C4-2B (cell line): ENCODE measurements around the gene SULT1C2.
"Not testable (repeated sequence)": the region's sequence is repeated elsewhere in the genome, so short reads cannot be mapped to it uniquely, and the experiment has no call there.

Experiments
- H3K27ac ChIP-seq: fragments of 450-650 bp; 2 replicates; pipeline ENCODE4 v1.5.1; 2017
- ZFX ChIP-seq: fragments of 450-650 bp; IDR thresholded peaks from 2 replicates; pipeline ENCODE4 v1.6.1; 2017
- TF ChIP-seq, protein P1 (sequence below): fragments of 450-650 bp; conservative IDR thresholded peaks from 2 replicates; pipeline ENCODE4 v1.5.1; 2017; ENCODE audit warnings: mild to moderate bottlenecking

The SULT1C2 gene

DNA sequence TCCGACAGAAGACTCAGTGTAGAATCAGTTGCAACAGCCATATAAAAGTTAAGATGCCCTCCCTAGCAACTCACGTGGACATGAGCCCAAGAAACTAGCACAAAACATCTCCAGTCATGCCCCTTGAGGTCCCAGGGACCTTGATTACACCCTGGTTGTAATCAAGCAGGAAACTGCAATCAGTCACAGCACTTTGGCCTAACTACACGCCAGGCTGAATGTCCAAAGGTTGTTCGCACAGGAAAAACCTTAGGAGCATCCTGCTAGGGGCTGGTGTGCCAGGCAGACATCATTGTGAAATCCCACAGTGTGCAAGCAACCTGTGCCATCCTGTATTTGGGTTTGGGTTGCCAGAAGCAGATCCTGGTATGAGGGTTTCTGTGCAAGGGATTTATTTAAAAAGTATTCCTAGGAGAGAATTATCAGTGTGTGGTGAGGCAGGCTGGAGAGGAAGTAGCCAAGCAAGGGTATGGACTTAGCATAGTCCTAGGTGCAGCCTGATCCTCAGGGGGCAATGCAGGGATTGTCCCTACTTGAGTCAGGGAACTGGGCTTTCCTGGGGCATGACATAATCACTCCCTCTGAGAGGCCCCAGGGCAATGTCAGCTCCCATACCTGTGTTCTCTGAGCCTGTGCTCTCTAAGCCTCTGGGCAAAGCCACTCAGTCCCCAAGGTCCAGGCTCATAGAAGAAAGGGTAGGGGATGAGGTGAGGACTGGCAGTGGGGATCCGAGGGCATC, 17.8 kb upstream of the SULT1C2 start:
- peak overlapping the region; percentile 85 for H3K27ac ChIP-seq
- no peak for TF ChIP-seq ZFX
- TF ChIP-seq, protein P1, sequence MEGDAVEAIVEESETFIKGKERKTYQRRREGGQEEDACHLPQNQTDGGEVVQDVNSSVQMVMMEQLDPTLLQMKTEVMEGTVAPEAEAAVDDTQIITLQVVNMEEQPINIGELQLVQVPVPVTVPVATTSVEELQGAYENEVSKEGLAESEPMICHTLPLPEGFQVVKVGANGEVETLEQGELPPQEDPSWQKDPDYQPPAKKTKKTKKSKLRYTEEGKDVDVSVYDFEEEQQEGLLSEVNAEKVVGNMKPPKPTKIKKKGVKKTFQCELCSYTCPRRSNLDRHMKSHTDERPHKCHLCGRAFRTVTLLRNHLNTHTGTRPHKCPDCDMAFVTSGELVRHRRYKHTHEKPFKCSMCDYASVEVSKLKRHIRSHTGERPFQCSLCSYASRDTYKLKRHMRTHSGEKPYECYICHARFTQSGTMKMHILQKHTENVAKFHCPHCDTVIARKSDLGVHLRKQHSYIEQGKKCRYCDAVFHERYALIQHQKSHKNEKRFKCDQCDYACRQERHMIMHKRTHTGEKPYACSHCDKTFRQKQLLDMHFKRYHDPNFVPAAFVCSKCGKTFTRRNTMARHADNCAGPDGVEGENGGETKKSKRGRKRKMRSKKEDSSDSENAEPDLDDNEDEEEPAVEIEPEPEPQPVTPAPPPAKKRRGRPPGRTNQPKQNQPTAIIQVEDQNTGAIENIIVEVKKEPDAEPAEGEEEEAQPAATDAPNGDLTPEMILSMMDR: no peak

DNA sequence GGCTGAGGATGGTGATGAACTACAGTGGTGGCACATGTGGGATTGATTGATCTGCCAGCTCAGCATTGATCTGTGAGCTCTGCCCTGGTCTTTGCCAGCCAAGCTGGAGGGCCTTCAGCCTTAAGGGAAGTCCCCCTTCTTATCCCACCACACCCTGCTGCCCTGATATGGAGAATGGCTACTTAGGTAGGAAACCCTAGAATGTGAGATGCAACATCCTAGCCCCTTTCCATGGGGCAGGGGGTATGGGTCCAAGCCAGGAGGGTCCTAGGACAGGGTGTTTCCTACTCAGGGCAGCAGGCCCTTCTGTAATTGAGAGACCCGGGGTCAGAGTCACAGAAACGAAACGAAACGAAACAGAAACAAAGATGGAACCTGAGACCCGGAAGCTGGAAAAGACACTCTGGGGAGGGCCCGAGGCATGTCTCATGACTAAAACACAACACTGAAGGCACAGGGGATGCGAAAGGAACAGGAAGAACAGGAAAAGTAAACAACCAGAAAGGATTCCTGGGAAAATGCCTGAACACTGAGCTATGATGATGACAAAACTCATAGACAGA, 16.9 kb upstream of the SULT1C2 start:
- TF ChIP-seq ZFX: no peak
- TF ChIP-seq, protein P1: no peak
- H3K27ac ChIP-seq: peak overlapping the region; percentile 85

DNA sequence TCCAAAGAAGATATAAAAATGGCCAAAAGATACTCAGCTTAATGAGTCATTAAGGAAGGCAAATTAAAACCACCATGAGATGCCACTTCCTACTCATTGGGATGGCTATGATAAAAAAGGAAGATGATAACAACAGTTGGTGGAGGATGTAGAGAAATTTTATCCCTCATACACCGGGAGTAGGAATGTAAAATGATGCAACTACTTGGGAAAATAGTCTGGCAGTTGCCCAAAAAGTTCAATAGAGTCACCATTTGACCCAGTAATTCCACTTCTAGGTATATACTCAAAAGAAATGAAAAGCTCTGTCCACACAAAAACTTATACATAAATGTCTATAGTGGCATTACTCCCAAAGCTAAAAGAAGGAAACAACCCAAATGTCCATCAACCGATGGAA, 10.1 kb upstream of the SULT1C2 start:
- TF ChIP-seq, protein P1: no peak
- TF ChIP-seq ZFX: no peak
- no peak overlapping the region for H3K27ac ChIP-seq

DNA sequence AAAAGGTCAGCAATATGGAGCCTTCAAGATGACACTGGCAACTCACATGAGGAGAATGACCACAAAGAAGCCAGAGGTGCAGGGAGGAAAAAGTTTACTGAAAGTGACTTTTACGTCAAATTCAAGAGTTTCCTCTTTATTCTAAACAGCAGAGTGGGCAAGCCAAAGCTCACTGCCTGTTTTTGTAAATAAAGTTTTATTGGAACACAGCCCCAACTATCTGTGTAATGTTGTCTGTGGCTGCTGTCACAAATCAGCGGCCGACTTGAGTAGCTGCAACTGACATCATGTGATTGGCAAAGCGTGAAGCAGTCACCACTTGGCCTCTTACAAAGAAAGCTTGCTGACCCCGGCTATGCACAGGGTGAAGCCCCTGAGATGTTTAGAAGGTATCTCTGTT, 9.2 kb upstream of the SULT1C2 start:
- no peak overlapping the region for H3K27ac ChIP-seq
- no peak for TF ChIP-seq ZFX
- TF ChIP-seq, protein P1: no peak

DNA sequence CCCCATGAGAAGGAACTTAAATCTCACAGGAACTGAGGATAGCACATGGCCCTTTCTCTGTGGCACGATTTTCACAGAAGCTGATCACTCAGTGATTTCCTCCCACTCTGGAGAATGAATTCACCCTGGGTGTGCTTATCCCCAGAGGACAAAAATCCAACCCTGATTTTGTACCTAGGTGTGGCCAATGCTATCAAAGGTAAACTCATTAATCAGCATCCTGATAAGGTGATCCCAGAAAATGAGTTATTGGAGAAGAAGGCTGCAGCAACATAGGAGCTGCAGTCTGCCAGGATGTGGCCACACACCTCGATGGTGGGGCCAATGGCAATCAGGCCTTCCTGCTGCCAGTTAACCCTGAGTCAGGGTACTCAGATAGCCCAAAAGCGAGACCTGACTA, 8.2 kb upstream of the SULT1C2 start:
- no peak overlapping the region for H3K27ac ChIP-seq
- TF ChIP-seq ZFX: no peak
- TF ChIP-seq, protein P1: no peak

DNA sequence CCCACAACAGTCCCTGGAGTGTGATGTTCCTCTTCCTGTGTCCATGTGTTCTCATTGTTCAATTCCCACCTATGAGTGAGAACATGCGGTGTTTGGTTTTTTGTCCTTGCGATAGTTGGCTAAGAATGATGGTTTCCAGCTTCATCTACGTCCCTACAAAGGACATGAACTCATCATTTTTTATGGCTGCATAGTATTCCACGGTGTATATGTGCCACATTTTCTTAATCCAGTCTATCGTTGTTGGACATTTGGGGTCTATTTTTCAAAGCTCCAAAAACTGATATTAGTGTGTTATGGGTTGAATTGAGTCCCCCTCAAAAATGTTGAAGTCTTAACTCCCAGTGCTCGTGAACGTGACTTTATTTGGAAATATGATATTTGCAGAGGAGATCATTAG, 4.1 kb upstream of the SULT1C2 start:
- H3K27ac ChIP-seq: not testable (repeated sequence)

DNA sequence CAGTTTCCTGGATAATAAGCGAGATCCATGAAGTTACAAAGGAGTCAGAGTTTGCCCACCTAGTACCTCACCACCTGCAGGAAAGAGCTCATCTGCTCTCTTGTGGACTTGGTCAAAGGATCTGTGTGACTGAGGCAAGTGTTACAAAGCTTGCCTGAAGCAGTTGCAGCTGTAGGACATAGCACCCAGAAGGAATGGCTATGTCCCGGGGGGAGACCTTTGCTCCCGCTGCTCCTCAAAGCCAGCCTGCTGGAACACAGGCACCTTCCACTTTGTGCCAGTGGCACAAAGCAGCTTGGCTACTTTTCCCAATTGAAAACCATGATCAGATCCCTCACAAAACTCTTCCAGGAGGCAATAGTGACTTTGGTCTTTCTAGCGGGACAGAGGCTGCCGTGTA, 3.1 kb upstream of the SULT1C2 start:
- TF ChIP-seq, protein P1: no peak
- no peak for TF ChIP-seq ZFX
- no peak overlapping the region for H3K27ac ChIP-seq

DNA sequence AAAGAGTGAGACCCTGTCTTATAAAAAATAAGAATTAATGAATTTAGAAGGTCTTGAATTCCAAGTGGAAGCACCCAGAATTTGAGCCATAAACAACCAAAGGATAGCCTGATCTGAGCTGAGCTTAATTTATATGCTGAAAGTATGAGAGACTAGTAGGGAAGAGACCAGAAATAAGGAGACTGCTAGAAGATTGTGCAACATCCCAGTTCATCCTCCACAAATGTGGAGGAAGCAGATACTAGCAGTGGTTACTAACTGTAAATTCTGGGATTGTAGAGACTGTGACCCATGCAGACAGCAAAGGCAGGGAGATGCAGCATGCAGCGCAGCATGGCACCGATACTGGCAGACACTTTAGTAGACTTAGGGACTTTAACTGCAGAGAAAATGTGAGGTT, 1.5 kb upstream of the SULT1C2 start:
- TF ChIP-seq, protein P1: no peak
- H3K27ac ChIP-seq: no peak overlapping the region
